Astrocyte (in vitro differentiated cells and primary cell): ENCODE measurements around the gene EHBP1.
A peak's percentile ranks its signal among the peaks of the same experiment; 100 is the strongest.

Experiments used
- CTCF ChIP-seq: IDR thresholded peaks from 2 replicates; pipeline ENCODE4 v1.5.1; 2011; ENCODE audit warnings: low read depth, mild to moderate bottlenecking, inconsistent platforms, low read length, moderate library complexity; ENCODE audit not compliant: insufficient read depth
- EZH2 ChIP-seq: IDR thresholded peaks from 2 replicates; pipeline ENCODE4 v1.6.1; 2012; ENCODE audit warnings: mild to moderate bottlenecking, low read length, inconsistent platforms; ENCODE audit not compliant: insufficient read depth

GRCh38 chr2:62774555-62775366, 69.2 kb downstream of the EHBP1 start:
- peak; percentile 66 for TF ChIP-seq CTCF
- no peak for TF ChIP-seq EZH2
